ENCODE data around the gene UBE4B. TPM values are rescaled to one million over a fixed set of nuclear protein-coding genes. Genes with fewer than 3 reads are reported as not detected.

UBE4B gene
- 55.2 and 57.4 TPM in 2 replicates for total RNA-seq

GRCh38 chr1:10032590-10033358 is at the start of gene UBE4B:
UBE4B (plus strand) TSS chr1:10032958; CDS start chr1:10033671, 713 bp downstream.

GRCh38 chr1:9996624-9997582 is 35.9 kb upstream of the UBE4B start, which contains the start of gene RBP7:
RBP7 (plus strand) TSS chr1:9997228; CDS start chr1:9997259, 31 bp downstream.

GRCh38 chr1:10209905-10210810 is 177.4 kb downstream of the UBE4B start, which contains the start of gene KIF1B:
KIF1B (plus strand) TSS chr1:10210570; CDS start chr1:10232329, 21,759 bp downstream.

Small RNA genes within 50 kb of the gene (small RNA-seq; reads per million reads assigned to genes)
- gene MIR1273D (not detected), gene RNU6-828P (not detected)

Other genes with a start within 250 kb of the UBE4B start
- 84.6 and 89.6 TPM in 2 replicates for gene CLSTN1, start 209.0 kb upstream of the UBE4B start, total RNA-seq
- 25.0 and 27.8 TPM in 2 replicates for gene CTNNBIP1, start 122.7 kb upstream of the UBE4B start, total RNA-seq
- gene LZIC, start 89.6 kb upstream of the UBE4B start, total RNA-seq = 32.8 TPM in 2 replicates
- gene NMNAT1, start 89.5 kb upstream of the UBE4B start, total RNA-seq = 11.5 TPM in 2 replicates
- gene RBP7, start 35.7 kb upstream of the UBE4B start, total RNA-seq = not detected in 2 replicates
- 41.4 and 46.9 TPM in 2 replicates for gene KIF1B, start 177.6 kb downstream of the UBE4B start, total RNA-seq

Data from hair follicle dermal papilla cell (primary cell).